VCaP (cell line): ENCODE results near the gene CPXM2.

Source experiments
- H3K27ac ChIP-seq: fragments of 450-650 bp; 2 replicates; pipeline ENCODE4 v1.5.1; 2017
- TF ChIP-seq, protein P1 (sequence below): fragments of 450-650 bp; conservative IDR thresholded peaks from 2 replicates; pipeline ENCODE4 v1.5.1; 2017; ENCODE audit warnings: mild to moderate bottlenecking, moderate library complexity

The CPXM2 gene

DNA sequence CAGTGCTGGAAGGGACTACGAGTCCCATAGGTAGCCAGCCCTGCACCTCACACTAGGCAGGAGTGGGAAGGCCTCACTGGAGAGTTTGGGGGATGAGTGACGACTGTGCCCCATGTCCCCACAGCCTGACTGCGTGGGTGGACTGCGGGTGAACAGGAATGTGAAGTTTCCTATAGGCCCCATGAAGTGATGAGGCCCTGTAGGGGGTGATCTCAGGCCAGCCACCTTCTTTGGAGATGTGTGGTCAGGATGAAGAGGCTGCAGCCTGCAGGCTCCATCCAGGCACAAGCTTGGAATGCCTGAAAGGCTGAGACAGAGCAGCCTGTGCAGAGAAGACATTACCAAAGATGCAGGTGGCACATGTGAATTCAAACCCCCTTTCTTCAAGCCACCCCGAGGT, 94.9 kb downstream of the CPXM2 start:
- TF ChIP-seq, protein P1, sequence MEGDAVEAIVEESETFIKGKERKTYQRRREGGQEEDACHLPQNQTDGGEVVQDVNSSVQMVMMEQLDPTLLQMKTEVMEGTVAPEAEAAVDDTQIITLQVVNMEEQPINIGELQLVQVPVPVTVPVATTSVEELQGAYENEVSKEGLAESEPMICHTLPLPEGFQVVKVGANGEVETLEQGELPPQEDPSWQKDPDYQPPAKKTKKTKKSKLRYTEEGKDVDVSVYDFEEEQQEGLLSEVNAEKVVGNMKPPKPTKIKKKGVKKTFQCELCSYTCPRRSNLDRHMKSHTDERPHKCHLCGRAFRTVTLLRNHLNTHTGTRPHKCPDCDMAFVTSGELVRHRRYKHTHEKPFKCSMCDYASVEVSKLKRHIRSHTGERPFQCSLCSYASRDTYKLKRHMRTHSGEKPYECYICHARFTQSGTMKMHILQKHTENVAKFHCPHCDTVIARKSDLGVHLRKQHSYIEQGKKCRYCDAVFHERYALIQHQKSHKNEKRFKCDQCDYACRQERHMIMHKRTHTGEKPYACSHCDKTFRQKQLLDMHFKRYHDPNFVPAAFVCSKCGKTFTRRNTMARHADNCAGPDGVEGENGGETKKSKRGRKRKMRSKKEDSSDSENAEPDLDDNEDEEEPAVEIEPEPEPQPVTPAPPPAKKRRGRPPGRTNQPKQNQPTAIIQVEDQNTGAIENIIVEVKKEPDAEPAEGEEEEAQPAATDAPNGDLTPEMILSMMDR = no peak
- no peak overlapping the region for H3K27ac ChIP-seq

- TF ChIP-seq, protein P1 = no peak
- H3K27ac ChIP-seq = no peak overlapping the region
These were observed 95.6 kb downstream of the CPXM2 start for GRCh38 chr10:123795846-123796590.

DNA sequence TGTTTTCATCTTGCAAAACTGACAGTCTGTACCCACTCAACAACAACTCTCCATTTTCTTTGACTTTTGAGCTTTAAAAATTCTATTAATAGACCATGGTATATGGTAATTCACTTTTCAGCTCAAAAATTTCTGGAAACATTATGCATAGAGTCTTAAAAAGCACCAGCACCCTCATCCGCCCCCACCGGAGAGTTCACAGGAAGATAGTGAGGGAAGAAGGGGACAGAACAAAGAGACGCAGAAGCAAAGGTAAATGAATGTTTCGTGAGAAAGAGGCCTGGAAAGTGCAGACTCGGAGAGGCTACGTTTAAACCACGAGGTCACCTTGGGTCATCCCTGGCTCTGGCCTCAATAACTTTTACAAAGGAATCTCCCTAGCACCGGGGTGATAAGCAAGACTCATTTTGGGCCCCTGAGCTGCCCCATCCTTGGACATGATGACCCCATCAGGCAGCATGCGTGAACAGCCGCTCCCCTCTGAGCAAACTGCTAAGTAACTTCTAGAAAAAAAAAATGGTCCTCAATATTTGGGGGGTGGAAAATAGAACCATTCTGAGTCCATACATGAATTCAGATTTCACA, 96.3 kb downstream of the CPXM2 start:
- TF ChIP-seq, protein P1 = no peak
- H3K27ac ChIP-seq = no peak overlapping the region

DNA sequence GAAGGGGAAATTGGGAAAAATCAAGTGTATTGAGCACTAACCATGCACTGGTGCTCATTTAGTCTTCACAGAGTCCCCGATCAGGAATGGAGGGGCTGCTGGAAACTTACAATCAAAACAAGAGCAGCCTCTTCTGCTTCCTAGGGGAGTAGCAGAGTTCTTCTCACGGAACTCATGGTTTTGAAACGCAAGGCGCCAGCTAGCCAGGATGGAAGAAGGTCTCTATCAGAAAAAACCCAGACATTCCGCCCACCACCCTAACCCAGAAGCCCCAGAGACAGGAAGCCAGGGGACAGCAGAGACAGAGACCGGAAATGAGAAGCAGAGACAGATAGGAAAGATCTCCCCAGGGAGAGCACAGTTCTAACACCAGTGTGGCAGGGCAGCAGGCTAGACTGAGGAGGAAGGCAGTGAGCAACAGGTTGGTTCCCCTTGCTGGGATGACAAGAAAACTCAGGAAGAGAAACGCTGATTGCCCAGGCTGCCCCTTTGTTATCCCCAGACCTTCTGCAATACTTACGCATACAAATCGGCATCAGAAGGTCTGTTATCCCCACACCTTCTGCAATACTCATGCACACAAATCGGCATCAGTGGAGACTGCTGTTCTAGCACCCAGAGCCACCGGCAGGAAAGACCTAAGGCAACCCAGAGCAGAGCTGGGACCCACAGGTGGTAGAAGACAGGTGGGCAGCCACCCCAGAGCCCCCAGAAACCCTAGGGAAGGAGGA, 99.2 kb downstream of the CPXM2 start:
- no peak overlapping the region for H3K27ac ChIP-seq
- TF ChIP-seq, protein P1 = no peak

DNA sequence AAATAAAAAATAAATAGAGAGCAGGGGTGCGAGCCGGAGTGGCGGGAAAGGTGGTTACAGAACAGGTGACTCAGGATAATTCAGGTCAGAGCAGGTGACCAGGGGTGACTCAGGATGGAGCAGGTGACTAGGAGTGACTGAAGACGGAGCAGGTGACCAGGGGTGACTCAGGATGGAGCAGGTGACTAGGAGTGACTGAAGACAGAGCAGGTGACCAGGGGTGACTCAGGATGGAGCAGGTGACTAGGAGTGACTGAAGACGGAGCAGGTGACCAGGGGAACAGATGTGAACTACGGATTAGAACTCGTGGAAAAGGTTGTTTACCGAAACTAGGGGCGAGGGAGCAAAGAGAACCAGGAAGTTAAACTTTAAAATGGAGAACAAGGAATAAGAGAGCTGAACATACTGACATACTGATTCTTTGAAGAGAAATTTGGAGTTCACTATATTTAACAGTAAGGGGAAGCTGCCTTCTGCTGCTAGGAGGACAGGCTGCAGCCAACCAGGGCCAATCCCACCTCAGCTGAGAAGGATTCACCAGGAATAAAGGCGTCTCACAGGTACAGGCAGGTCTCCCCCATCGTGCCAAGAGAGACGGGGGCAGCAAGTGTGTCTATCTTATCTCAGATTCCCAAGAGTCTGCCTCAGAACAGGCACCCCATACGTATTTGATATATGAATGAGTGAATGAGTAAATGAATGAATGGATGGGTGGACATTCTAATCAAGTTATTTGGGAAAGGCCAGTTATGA, 101.3 kb downstream of the CPXM2 start:
- H3K27ac ChIP-seq = no peak overlapping the region
- TF ChIP-seq, protein P1 = no peak

GRCh38 chr10:123788981-123789380, 102.6 kb downstream of the CPXM2 start:
- TF ChIP-seq, protein P1 = no peak
- H3K27ac ChIP-seq = no peak overlapping the region

GRCh38 chr10:123787566-123787965, 104.0 kb downstream of the CPXM2 start:
- TF ChIP-seq, protein P1 = no peak
- no peak overlapping the region for H3K27ac ChIP-seq
